C4-2B (cell line): ENCODE results near the gene TMIGD1.

ENCODE experiments used
- CTCF ChIP-seq: fragments of 450-650 bp; conservative IDR thresholded peaks from 2 replicates; pipeline ENCODE4 v1.5.1; 2017; ENCODE audit warnings: mild to moderate bottlenecking
- ZFX ChIP-seq: fragments of 450-650 bp; IDR thresholded peaks from 2 replicates; pipeline ENCODE4 v1.6.1; 2017

DNA sequence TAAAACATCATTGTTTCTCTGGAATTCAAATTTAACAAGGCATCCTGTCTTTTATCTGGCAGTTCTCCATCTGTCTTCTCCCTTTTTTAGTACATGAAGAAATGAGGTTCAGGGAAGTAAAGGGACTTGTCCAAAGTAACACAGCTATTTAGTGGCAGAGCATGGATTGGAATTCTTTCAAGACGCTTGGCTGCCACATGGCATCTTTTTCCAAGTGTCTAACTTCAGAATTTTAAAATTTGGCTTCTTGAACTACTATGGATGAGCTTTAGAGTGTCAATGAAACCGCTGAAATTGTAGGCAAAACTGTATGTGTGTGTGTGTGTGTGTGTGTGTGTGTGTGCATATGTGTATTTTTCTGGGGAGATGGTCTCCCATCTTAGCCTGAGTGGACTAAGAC, 5.2 kb upstream of the TMIGD1 start:
- TF ChIP-seq CTCF (no peak), ZFX (no peak)
